Measurements from ENCODE around the gene YWHAG.

Gene YWHAG

GRCh38 chr7:76349313-76349885, 9.4 kb downstream of the YWHAG start:
- TF ChIP-seq GLIS3 (CRISPR knock-in tag; IDR thresholded peaks at IDR 0.05) (no peak), CSDC2 (CRISPR knock-in tag; IDR thresholded peaks at IDR 0.05) (no peak), RARB (CRISPR knock-in tag; IDR thresholded peaks at IDR 0.05) (no peak), TCF4 (CRISPR knock-in tag; IDR thresholded peaks at IDR 0.05; ENCODE audit: borderline replicate concordance) (no peak), PATZ1 (CRISPR knock-in tag; IDR thresholded peaks at IDR 0.05; ENCODE audit: borderline replicate concordance) (no peak)
- TF ChIP-seq, protein P1, sequence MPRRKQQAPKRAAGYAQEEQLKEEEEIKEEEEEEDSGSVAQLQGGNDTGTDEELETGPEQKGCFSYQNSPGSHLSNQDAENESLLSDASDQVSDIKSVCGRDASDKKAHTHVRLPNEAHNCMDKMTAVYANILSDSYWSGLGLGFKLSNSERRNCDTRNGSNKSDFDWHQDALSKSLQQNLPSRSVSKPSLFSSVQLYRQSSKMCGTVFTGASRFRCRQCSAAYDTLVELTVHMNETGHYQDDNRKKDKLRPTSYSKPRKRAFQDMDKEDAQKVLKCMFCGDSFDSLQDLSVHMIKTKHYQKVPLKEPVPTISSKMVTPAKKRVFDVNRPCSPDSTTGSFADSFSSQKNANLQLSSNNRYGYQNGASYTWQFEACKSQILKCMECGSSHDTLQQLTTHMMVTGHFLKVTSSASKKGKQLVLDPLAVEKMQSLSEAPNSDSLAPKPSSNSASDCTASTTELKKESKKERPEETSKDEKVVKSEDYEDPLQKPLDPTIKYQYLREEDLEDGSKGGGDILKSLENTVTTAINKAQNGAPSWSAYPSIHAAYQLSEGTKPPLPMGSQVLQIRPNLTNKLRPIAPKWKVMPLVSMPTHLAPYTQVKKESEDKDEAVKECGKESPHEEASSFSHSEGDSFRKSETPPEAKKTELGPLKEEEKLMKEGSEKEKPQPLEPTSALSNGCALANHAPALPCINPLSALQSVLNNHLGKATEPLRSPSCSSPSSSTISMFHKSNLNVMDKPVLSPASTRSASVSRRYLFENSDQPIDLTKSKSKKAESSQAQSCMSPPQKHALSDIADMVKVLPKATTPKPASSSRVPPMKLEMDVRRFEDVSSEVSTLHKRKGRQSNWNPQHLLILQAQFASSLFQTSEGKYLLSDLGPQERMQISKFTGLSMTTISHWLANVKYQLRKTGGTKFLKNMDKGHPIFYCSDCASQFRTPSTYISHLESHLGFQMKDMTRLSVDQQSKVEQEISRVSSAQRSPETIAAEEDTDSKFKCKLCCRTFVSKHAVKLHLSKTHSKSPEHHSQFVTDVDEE (CRISPR knock-in tag; IDR thresholded peaks at IDR 0.05), result no peak
- ATAC-seq, result no peak

DNA sequence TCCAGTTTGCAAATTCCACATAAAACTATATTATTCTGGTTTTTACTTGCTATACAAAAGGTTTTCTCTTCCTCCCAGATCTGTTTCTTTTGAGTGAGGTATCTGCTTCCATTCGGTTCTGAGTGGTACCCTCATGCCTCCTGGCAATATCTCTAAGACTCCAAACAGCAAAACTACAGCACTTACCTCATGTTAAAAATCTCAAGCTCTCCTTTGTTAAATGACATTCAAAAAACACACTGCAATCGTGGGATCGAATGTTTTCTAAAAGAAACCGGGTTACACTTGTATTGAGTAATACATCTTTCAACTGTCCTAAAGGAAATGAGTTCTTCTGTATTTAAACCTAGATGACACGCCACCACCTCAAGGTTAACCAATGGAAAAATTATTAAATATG, 11.1 kb downstream of the YWHAG start:
- no peak for ATAC-seq
- TF ChIP-seq ZFP30 (CRISPR knock-in tag; IDR thresholded peaks at IDR 0.05), result no peak
- TF ChIP-seq TOX (CRISPR knock-in tag; IDR thresholded peaks at IDR 0.05; ENCODE audit: borderline replicate concordance), result no peak
- TF ChIP-seq, protein P1 (CRISPR knock-in tag; IDR thresholded peaks at IDR 0.05), result no peak
- no peak for TF ChIP-seq RARB (CRISPR knock-in tag; IDR thresholded peaks at IDR 0.05)
- no peak for TF ChIP-seq ZNF70 (CRISPR knock-in tag; IDR thresholded peaks at IDR 0.05)
- no peak for TF ChIP-seq PATZ1 (CRISPR knock-in tag; IDR thresholded peaks at IDR 0.05; ENCODE audit: borderline replicate concordance)
- no peak for TF ChIP-seq ZC3H10 (CRISPR knock-in tag; IDR thresholded peaks at IDR 0.05)
- TF ChIP-seq GLIS3 (CRISPR knock-in tag; IDR thresholded peaks at IDR 0.05), result no peak
- no peak for TF ChIP-seq BACH2 (CRISPR knock-in tag; IDR thresholded peaks at IDR 0.05; ENCODE audit: borderline replicate concordance)
- TF ChIP-seq TCF4 (CRISPR knock-in tag; IDR thresholded peaks at IDR 0.05; ENCODE audit: borderline replicate concordance), result no peak
- TF ChIP-seq ZNF565 (CRISPR knock-in tag; conservative IDR thresholded peaks at IDR 0.05; ENCODE audit: low read depth), result no peak

DNA sequence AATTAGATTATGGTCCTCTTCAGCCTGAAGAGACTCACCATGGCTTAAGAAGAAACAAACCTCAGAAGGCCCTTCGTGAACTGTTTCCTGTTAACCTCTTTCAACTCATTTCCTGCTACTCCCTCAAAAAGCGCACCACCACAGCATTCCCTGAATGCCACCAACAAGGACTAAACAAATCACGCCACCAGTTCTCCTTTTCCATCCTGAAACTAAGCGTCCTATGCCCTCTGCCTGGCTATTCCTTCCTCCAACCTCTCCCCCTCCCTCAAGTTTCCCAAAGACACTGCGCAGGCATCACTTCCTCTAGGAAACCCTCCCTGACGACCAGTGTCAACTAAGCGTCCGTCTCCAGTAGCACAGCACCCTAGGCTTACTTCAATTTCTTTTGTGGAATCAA, 12.0 kb downstream of the YWHAG start:
- ATAC-seq, result no peak
- TF ChIP-seq CREB5 (CRISPR knock-in tag; IDR thresholded peaks at IDR 0.05; ENCODE audit: low read depth) (no peak), ISL1 (CRISPR knock-in tag; IDR thresholded peaks at IDR 0.05) (no peak), SNAI2 (CRISPR knock-in tag; IDR thresholded peaks at IDR 0.05) (no peak), ZC3H10 (CRISPR knock-in tag; IDR thresholded peaks at IDR 0.05) (no peak), PATZ1 (CRISPR knock-in tag; IDR thresholded peaks at IDR 0.05; ENCODE audit: borderline replicate concordance) (no peak; the same call in 1 of the 2 replicates), ZNF565 (CRISPR knock-in tag; conservative IDR thresholded peaks at IDR 0.05; ENCODE audit: low read depth) (no peak), TCF4 (CRISPR knock-in tag; IDR thresholded peaks at IDR 0.05; ENCODE audit: borderline replicate concordance) (no peak), BACH2 (CRISPR knock-in tag; IDR thresholded peaks at IDR 0.05; ENCODE audit: borderline replicate concordance) (no peak), CSDC2 (CRISPR knock-in tag; IDR thresholded peaks at IDR 0.05) (no peak), ESRRG (CRISPR knock-in tag; IDR thresholded peaks at IDR 0.05) (no peak), GLIS3 (CRISPR knock-in tag; IDR thresholded peaks at IDR 0.05) (no peak), ZNF70 (CRISPR knock-in tag; IDR thresholded peaks at IDR 0.05) (no peak)
- TF ChIP-seq, protein P2, sequence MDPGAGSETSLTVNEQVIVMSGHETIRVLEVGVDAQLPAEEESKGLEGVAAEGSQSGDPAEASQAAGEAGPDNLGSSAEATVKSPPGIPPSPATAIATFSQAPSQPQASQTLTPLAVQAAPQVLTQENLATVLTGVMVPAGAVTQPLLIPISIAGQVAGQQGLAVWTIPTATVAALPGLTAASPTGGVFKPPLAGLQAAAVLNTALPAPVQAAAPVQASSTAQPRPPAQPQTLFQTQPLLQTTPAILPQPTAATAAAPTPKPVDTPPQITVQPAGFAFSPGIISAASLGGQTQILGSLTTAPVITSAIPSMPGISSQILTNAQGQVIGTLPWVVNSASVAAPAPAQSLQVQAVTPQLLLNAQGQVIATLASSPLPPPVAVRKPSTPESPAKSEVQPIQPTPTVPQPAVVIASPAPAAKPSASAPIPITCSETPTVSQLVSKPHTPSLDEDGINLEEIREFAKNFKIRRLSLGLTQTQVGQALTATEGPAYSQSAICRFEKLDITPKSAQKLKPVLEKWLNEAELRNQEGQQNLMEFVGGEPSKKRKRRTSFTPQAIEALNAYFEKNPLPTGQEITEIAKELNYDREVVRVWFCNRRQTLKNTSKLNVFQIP (CRISPR knock-in tag; IDR thresholded peaks at IDR 0.05; ENCODE audit: borderline replicate concordance, low read depth), result no peak
- TF ChIP-seq, protein P1 (CRISPR knock-in tag; IDR thresholded peaks at IDR 0.05), result no peak

All from SK-N-SH treated with all-trans-retinoic acid at 6 μM for 48 hours (cell line).